GM12891 (cell line): ENCODE results near the gene G3BP2.

Source experiments
- DNase-seq: peaks from one replicate; pipeline ENCODE4 v3.0.0; 2011; ENCODE audit warnings: low spot score; ENCODE audit not compliant: insufficient read length
- FAIRE-seq: peaks from 2 replicates; lab custom pipeline; 2011; peaks lifted over from hg19 to GRCh38; lab: Jason Lieb, UNC
- PAX5 ChIP-seq: IDR thresholded peaks from 2 replicates; pipeline ENCODE4 v1.6.1; 2011; ENCODE audit warnings: low read length, moderate library complexity, mild to moderate bottlenecking; ENCODE audit not compliant: insufficient read depth, severe bottlenecking
- POLR2A ChIP-seq: IDR thresholded peaks from 2 replicates; pipeline ENCODE4 v1.6.1; 2011; ENCODE audit warnings: low read depth, low read length, control low read depth
- POLR2AphosphoS5 ChIP-seq: IDR thresholded peaks from 2 replicates; pipeline ENCODE4 v1.6.1; 2011; ENCODE audit warnings: low read depth, low read length, control low read depth
- POU2F2 ChIP-seq: IDR thresholded peaks from 2 replicates; pipeline ENCODE4 v1.6.1; 2011; ENCODE audit warnings: low read depth, mild to moderate bottlenecking, control low read depth, low read length, moderate library complexity
- SPI1 ChIP-seq: IDR thresholded peaks from 2 replicates; pipeline ENCODE4 v1.6.1; 2011; ENCODE audit warnings: low read depth, low read length, control low read depth
- TAF1 ChIP-seq: IDR thresholded peaks from 2 replicates; pipeline ENCODE4 v1.6.1; 2011; ENCODE audit warnings: low read depth, low read length, control low read depth

Gene G3BP2

DNA sequence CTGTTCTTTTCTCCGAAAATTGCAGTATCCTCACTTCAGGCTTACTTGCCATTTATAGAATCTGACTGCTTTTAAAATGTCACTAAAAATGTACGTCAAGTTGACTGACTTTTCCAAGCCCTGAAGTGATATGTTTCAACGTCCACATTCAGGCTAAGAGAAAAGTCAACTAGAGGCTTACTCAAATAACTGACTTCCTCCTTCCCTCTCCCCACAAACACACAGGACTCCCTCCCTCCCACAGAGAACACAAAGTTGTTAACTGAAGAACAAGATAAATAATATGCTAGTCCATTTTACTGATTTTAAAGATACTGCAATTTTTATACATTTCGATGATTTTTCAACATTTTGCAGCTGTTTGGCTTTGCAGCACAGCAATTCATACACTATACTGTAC lies 29.1 kb downstream of the G3BP2 start:
- no peak for DNase-seq
- FAIRE-seq = no peak
- TF ChIP-seq POLR2A (no peak), POLR2AphosphoS5 (0 out of 2 replicates have a peak, but pooled peaks have one; percentile 24)

GRCh38 chr4:75643651-75644050 lies 29.6 kb downstream of the G3BP2 start:
- FAIRE-seq (no peak), DNase-seq (no peak)
- TF ChIP-seq POU2F2 = no peak
- TF ChIP-seq POLR2A = no peak
- TF ChIP-seq POLR2AphosphoS5 = no peak
- no peak for TF ChIP-seq SPI1
- TF ChIP-seq TAF1 = no peak
- TF ChIP-seq PAX5 = no peak

DNA sequence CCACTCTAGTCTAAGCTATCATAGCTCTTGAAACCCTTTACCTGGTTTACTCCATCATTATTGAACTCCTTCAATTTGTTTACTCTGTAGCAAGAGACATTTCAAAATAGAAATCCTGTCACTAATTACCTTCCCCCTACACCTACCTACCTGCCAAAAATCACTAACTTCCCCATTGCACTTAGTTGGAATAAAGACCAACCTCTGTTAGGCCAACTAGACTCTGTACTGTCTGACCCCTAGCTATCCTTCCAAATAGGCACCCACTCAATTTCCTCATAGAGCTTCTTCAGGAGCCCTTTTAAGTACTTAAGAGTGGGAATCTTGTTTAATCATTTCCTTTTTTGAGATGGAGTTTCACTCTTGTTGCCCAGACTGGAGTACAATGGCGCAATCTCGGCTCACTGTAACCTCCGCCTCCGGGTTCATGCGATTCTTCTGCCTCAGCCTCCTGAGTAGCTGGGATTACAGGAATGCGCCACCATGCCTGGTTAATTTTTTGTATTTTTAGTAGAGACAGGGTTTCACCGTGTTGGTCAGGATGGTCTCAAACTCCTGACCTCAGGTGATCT lies 34.0 kb downstream of the G3BP2 start:
- FAIRE-seq (no peak), DNase-seq (no peak)
- no peak for TF ChIP-seq POU2F2
- TF ChIP-seq TAF1 = no peak
- no peak for TF ChIP-seq POLR2AphosphoS5
- no peak for TF ChIP-seq SPI1
- TF ChIP-seq PAX5 = no peak
- TF ChIP-seq POLR2A = no peak

GRCh38 chr4:75637827-75638226 lies 35.4 kb downstream of the G3BP2 start:
- TF ChIP-seq POLR2AphosphoS5 (no peak), PAX5 (no peak), SPI1 (no peak), POLR2A (no peak), TAF1 (no peak), POU2F2 (no peak)
- no peak for DNase-seq
- no peak for FAIRE-seq

DNA sequence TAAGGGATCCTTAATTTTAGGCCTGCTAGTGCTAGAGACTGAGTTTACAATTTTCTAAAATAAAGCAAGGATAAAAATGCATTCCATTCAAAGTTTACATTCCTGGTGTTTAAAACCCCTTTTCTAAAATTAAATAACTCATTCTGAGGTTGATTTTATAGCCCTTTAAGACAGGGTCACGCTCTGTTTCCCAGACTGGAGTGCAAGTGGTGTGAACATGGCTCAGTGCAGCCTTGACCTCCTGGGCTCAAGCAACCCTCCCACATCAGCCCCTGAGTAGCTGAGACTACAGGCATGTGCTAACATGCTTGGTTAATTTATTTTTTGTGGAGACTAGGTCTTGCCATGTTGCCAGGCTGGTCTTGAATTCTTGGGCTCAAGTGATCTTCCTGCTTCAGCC lies 36.0 kb downstream of the G3BP2 start:
- DNase-seq (no peak), FAIRE-seq (peak; percentile 76)
- TF ChIP-seq POLR2A = no peak
- TF ChIP-seq POLR2AphosphoS5 = no peak
- TF ChIP-seq SPI1 = no peak
- TF ChIP-seq TAF1 = no peak
- TF ChIP-seq PAX5 = no peak
- no peak for TF ChIP-seq POU2F2

GRCh38 chr4:75634951-75635350 lies 38.3 kb downstream of the G3BP2 start:
- DNase-seq = no peak
- FAIRE-seq = no peak
- TF ChIP-seq POU2F2 (no peak), POLR2A (no peak), TAF1 (no peak), SPI1 (no peak), POLR2AphosphoS5 (no peak), PAX5 (no peak)

DNA sequence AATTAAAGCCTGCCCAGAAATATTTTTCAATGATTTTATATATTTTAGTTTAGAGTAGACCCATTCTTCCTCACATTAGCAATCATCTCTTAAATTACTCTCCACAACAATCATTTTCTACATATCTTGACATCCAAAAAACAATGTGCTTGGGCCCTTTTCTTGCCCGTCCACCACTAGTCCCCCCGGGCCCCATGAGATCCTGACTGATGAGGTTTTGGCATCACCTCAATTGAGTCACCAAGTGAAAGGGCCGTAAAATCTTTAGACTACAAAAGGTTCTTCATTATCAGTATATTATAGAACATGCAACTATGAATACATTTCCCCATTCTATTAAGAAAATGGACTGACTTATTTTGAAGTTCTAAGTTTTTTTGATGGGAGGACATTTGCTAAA lies 38.9 kb downstream of the G3BP2 start:
- FAIRE-seq (no peak), DNase-seq (no peak)
- no peak for TF ChIP-seq TAF1
- no peak for TF ChIP-seq POU2F2
- TF ChIP-seq SPI1 = no peak
- TF ChIP-seq POLR2AphosphoS5 = no peak
- TF ChIP-seq PAX5 = no peak
- TF ChIP-seq POLR2A = no peak

DNA sequence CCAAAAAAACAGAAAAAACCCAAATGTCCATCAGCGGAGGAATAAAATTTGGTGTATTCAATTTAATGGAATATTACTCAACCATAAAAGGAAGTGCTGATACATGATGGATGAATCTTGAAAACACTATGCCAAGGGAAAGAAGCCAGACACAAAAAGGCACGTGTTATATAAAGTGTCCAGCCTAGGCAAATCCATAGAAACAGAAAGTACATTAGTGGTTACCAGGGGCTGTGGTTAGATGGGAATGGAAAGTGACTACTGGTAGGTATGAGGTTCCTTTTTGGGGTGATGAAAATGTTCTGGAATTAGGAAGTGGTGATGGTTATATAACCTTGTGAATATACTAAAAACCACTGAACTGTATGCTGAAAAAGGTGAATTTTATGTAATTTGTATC lies 39.4 kb downstream of the G3BP2 start:
- no peak for DNase-seq
- TF ChIP-seq POU2F2 (no peak), TAF1 (no peak), PAX5 (no peak), POLR2AphosphoS5 (no peak), POLR2A (no peak), SPI1 (no peak)
- FAIRE-seq = no peak

DNA sequence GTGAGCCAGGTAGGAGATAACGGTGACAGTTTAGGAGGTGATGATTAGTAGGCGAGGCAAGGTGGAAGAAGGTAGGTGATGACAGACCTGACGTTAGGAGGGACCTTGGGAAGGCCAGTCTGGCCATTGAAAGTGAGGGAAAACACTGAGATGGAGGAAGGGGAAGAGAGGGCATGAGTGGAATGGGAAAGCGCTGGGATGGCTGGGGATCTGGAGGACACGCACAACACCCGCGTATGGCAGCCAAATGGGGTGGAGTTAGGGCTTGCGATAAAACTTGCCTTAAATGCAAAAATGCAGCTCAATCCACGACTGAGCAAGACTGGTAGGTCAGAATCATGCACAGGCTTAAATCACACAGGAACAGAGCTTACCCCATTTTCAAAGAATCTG lies 42.3 kb downstream of the G3BP2 start:
- FAIRE-seq (no peak), DNase-seq (no peak)
- TF ChIP-seq PAX5 (no peak), POU2F2 (no peak), POLR2AphosphoS5 (no peak), POLR2A (no peak), SPI1 (no peak), TAF1 (no peak)

- FAIRE-seq = peak; percentile 95
- TF ChIP-seq POU2F2 (no peak), PAX5 (no peak), SPI1 (no peak), POLR2A (no peak), TAF1 (no peak), POLR2AphosphoS5 (no peak)
- DNase-seq = peak; percentile 85
Observed at GRCh38 chr4:75630174-75630936, 42.9 kb downstream of the G3BP2 start, which contains the start of gene CDKL2. Gene CDKL2, minus strand, starts transcription at chr4:75630528. Its CDS starts 4,540 bp downstream, at chr4:75625988.
